ENCODE data around the gene C14orf119. TPM values are rescaled to one million over a fixed set of nuclear protein-coding genes. Genes with fewer than 3 reads are reported as not detected.

The C14orf119 gene
- total RNA-seq, 1 experiment from 2014 or later: 39.6 TPM

DNA sequence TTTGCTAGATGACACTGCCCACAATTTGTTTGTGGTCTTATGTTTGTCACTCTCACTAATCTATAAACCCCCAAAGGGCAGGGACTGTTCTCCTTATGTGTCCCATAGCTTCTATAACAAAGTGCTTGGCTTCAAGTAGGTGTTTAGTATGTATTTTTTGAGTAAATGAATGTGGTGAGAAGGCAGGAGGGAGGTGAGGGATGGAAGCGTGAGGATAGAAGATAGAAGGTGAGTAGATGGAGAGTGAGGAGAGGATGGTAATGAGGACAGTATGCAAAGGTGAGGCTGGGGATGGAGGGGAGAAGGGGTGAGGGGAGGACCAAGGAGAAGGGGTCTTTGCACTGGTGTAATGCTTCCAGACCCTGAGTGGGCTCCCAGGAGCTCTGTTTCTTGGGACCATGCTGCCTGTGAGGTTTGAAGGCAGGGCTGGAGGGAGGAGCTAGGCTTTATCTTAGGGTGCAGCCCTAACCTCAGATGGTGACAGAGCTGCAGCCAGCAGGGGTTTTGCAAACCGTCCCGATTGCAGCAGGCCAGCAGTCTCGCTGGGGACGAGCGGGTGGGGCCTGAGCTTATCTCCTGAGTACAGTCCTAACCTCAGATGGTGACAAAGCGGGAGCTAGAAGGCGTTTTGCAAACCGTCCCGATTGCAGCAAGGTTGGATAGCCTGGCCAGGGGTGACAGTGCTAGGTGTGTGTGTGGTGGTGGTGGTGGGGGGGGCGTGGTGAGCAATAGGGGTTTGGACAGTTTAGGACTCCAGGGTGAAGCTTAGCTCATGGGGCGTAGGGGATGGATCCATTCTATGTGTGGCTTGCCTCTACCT is 17.3 kb downstream of the C14orf119 start:
- no peaks in the 10 kb centered on the region for H3K9me3 Mint-ChIP-seq (ENCODE audit: unreplicated experiment)
- no peak for TF ChIP-seq CTCF (IDR thresholded peaks at IDR 0.05; ENCODE audit: unreplicated experiment)
- ChIA-PET CTCF (interaction anchor here (0.5 to 20.7 kb wide), 13 partner anchors 8 to 1567 kb away, joined by 3 to 766 read pairs (median 5); partner anchors contain the start of genes ACIN1, C14orf119 and SLC7A8), POLR2A (interaction anchor here (0.6 to 2.6 kb wide), 2 partner anchors 18 to 112 kb away, joined by 4 to 10 read pairs; partner anchors contain the start of genes ACIN1 and C14orf119)
- H3K36me3 Mint-ChIP-seq (ENCODE audit: insufficient read depth, unreplicated experiment): no peaks in the 10 kb centered on the region
- intact Hi-C loops (cut with micrococcal nuclease): no loop called here
- no peak overlapping the region for H3K4me3 Mint-ChIP-seq (ENCODE audit: unreplicated experiment)
- no peak for DNase-seq (ENCODE audit: unreplicated experiment)
- H3K27ac Mint-ChIP-seq (ENCODE audit: low read depth, unreplicated experiment): no peak overlapping the region
- no peaks in the 10 kb centered on the region for H3K27me3 Mint-ChIP-seq (ENCODE audit: insufficient read depth, unreplicated experiment)
- peaks cover 11% of the 10 kb centered on the region for H3K4me1 Mint-ChIP-seq (ENCODE audit: insufficient read depth, unreplicated experiment)
- BruUV-seq (replicated peaks): no TSS peak

DNA sequence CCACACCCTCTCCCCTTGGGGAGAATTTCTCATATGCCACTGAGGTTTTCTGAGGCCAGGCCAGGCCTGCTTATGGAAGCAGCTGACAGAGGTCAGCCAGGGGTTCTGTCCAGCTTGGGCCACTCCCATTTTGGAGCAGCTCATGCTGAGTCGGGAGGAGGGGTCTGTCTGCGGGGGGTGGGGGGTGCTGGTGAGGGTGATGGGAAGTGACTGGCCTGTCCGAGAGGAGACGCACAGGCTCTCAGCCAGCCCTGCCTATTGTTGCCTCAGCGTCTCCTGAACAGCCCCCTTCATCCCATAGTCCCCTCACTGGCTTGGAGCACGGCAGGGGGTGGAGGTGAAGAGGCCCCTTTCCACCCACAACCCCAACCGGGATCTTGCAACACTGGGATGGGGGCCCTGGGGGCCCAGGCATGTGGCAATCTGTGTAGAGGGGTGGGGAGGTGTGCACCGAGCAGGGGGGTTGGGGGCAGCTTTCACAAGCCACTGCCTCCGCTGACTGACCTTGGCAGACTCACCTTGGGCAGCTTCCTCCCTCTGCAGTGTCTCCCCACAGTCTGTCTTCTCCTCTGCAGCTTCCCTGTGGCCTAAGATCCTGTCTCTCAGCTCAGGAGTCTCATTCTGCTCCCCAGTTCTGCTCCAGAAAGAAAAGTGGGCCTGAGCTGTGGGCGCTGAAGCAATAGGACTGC is 18.3 kb downstream of the C14orf119 start:
- H3K27ac Mint-ChIP-seq (ENCODE audit: low read depth, unreplicated experiment): no peak overlapping the region
- no TSS peak for BruUV-seq (replicated peaks)
- ChIA-PET POLR2A (interaction anchor here (2.6 kb wide), 1 partner anchor 19 kb away, joined by 10 read pairs; the partner anchor contains the start of genes ACIN1 and C14orf119), CTCF (interaction anchor here (0.6 to 20.7 kb wide), 10 partner anchors 7 to 80 kb away, joined by 3 to 766 read pairs (median 5); partner anchors contain the start of genes ACIN1, C14orf119 and SLC7A8)
- H3K4me1 Mint-ChIP-seq (ENCODE audit: insufficient read depth, unreplicated experiment): peaks cover 11% of the 10 kb centered on the region
- intact Hi-C loops (cut with micrococcal nuclease): no loop called here
- DNase-seq (ENCODE audit: unreplicated experiment): no peak
- no peaks in the 10 kb centered on the region for H3K36me3 Mint-ChIP-seq (ENCODE audit: insufficient read depth, unreplicated experiment)
- H3K9me3 Mint-ChIP-seq (ENCODE audit: unreplicated experiment): no peaks in the 10 kb centered on the region
- no peak overlapping the region for H3K4me3 Mint-ChIP-seq (ENCODE audit: unreplicated experiment)
- TF ChIP-seq CTCF (IDR thresholded peaks at IDR 0.05; ENCODE audit: unreplicated experiment): no peak
- H3K27me3 Mint-ChIP-seq (ENCODE audit: insufficient read depth, unreplicated experiment): no peaks in the 10 kb centered on the region

- POLR2A ChIA-PET: interaction anchor here (2.6 kb wide), 1 partner anchor 19 kb away, joined by 10 read pairs; the partner anchor contains the start of genes ACIN1 and C14orf119
- no TSS peak for BruUV-seq (replicated peaks)
- no peak for TF ChIP-seq CTCF (IDR thresholded peaks at IDR 0.05; ENCODE audit: unreplicated experiment)
- no peaks in the 10 kb centered on the region for H3K36me3 Mint-ChIP-seq (ENCODE audit: insufficient read depth, unreplicated experiment)
- H3K4me1 Mint-ChIP-seq (ENCODE audit: insufficient read depth, unreplicated experiment): peaks cover 13% of the 10 kb centered on the region
- intact Hi-C loops (cut with micrococcal nuclease): no loop called here
- no peak for DNase-seq (ENCODE audit: unreplicated experiment)
- H3K9me3 Mint-ChIP-seq (ENCODE audit: unreplicated experiment): no peaks in the 10 kb centered on the region
- H3K27me3 Mint-ChIP-seq (ENCODE audit: insufficient read depth, unreplicated experiment): no peaks in the 10 kb centered on the region
- H3K4me3 Mint-ChIP-seq (ENCODE audit: unreplicated experiment): no peak overlapping the region
- CTCF ChIA-PET: interaction anchor here (0.6 to 20.7 kb wide), 5 partner anchors 13 to 72 kb away, joined by 3 to 766 read pairs (median 6); partner anchors contain the start of genes ACIN1, C14orf119 and SLC7A8
- no peak overlapping the region for H3K27ac Mint-ChIP-seq (ENCODE audit: low read depth, unreplicated experiment)
Measured at GRCh38 chr14:23114120-23114458, 18.8 kb downstream of the C14orf119 start.

DNA sequence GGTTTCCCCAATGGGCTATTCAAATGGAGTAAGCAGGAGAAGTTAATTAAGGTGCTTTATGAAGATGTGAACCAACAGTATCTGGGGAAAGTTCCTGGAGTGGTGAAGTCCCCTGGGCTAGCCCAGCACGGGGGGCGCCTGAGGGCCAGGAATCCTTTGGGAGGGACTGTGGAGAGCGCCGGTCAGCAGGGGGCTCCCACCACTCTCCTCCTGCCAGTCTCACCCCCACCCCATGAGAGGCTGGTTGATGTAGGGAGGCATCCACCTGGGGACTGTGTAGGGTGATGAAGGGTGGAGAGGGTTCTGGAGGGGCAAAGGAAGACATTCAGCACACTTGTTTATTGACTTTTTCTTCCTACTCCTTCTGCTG is 19.3 kb downstream of the C14orf119 start:
- Mint-ChIP-seq H3K4me3 (ENCODE audit: unreplicated experiment) (no peak overlapping the region), H3K27me3 (ENCODE audit: insufficient read depth, unreplicated experiment) (no peaks in the 10 kb centered on the region), H3K36me3 (ENCODE audit: insufficient read depth, unreplicated experiment) (no peaks in the 10 kb centered on the region), H3K27ac (ENCODE audit: low read depth, unreplicated experiment) (peak overlapping the region; percentile 77), H3K4me1 (ENCODE audit: insufficient read depth, unreplicated experiment) (peaks cover 16% of the 10 kb centered on the region), H3K9me3 (ENCODE audit: unreplicated experiment) (no peaks in the 10 kb centered on the region)
- TF ChIP-seq CTCF (IDR thresholded peaks at IDR 0.05; ENCODE audit: unreplicated experiment): no peak
- POLR2A ChIA-PET: interaction anchor here (0.6 to 1.2 kb wide), 5 partner anchors 8 to 107 kb away, joined by 3 to 4 read pairs (median 4); partner anchors contain the start of gene ACIN1
- CTCF ChIA-PET: interaction anchor here (0.7 to 20.7 kb wide), 5 partner anchors 13 to 128 kb away, joined by 3 to 766 read pairs (median 4); partner anchors contain the start of gene SLC7A8
- intact Hi-C loops (cut with micrococcal nuclease): loop anchor here (5.0 kb wide), 1 partner anchor 268 kb away; no protein-coding TSS in a partner anchor
- DNase-seq (ENCODE audit: unreplicated experiment): no peak
- no TSS peak for BruUV-seq (replicated peaks)

Data from MCF 10A (cell line).